SW 1271 (cell line): ENCODE measurements around the gene LAMA5.

Source experiments
- DNase-seq, 2 experiments: peaks; one replicate each; lab custom pipeline; 2025; lab: John Stamatoyannopoulos, UW

Gene LAMA5

DNA sequence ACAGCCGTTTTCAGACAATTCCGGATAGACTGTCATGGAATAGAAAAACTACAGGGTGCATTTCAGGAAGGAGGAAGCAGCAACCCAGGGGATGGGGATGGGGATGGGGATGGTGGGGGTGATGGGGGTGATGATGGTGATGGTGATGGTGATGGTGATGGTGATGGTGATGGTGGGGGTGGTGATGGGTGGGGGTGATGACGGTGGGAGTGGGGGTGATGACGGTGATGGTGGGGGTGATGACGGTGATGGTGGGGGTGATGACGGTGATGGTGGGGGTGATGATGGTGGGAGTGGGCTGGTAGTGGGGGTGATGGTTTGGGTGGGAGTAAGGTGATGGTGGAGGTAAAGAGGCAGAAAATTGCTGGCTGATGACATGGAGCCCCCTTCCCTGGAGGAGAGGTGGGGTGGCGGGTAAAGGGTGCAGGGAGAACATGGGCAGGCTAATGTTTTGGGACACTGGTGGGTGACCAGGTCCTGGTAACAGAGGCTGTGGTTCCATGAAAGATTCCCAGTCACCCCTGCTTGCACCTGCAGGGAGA, 17.5 kb downstream of the LAMA5 start:
- DNase-seq: no peak

DNA sequence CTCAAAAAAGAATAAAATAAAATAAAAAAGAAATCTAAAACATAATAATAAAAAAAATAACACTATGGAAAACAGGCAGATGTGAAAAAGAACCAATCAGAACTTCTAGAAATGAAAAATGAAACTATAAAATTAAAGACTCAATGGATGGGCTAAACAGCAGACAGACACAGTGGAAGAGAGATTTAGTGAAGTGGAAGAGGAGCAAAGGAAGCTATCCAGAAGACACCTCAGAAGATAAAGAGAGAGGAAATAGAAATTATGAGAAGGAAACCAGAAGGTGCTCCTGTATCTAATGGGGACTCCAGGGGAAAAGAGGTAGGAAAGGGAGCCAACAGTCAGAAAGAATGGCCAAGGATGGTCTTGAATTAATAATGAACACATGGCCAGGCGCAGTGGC, 18.5 kb downstream of the LAMA5 start:
- DNase-seq: no peak

DNA sequence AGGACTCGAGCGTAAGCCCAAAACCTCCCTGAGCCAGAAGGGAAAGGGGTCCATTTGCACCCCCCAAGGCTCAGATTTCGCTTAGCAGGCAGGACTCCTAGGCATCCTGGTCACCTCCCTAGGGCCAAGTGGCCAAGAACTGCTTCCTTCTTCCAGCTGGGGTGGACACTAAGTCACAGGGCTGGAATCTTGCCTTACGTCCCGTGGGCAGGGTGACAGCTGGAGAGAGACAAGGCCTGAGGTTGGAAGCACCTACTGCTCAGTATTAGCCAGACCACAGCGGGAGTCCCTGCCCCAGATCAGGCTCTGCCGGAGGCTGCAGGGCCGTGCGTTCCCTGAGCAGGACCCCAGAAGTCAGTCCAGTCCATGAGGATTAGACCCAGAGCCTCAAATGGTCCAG, 19.7 kb downstream of the LAMA5 start:
- no peak for DNase-seq

DNA sequence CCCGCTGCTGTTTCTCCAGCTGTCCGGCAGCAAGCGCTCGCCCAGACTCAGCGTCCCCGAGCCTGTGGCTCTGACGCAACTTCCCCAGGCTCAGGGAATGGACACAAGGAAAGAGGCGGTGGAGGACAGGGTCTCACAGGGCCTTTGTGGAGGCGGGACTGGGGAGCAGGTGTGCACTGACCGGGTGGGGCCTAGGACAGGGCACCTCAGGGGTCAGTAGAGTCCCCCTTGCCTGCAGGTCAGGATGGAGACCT, 20.0 kb downstream of the LAMA5 start:
- no peak for DNase-seq

DNA sequence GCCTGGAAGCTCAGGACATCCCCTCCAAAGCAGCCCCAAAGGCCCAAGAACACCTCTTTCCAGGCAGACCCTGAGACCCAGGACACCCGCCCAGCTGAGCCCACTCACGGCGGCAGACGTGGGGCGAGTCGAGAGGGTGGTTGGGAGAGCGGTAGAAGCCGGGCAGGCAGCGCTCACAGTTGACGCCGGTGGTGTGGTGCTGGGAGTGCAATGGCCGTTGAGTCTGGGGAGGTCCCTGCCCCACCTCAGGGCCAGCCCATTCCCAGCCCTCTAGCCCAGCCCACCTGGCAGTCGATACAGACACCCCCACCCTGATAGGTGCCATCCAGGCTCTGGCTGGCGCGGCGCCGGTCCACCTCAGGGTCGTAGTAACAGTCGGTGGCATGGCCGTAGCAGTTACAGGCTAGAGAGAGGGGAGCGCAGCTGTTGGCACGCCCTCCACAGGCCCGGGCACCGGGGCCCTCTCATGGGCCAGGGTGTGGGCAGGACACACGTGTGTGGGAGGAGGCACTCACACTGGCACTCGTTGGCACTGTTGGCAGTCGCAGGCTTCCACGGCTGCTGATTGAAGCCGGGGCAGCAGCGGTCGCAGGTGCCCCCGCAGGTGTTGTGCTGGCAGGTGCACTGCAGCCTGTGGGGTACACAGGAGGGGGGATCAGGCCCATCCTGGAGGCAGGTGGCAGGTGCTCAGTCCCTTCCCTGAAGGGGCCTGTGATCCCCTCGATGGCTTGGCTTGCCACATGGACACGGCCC, 20.5 kb downstream of the LAMA5 start:
- DNase-seq: no peak

DNA sequence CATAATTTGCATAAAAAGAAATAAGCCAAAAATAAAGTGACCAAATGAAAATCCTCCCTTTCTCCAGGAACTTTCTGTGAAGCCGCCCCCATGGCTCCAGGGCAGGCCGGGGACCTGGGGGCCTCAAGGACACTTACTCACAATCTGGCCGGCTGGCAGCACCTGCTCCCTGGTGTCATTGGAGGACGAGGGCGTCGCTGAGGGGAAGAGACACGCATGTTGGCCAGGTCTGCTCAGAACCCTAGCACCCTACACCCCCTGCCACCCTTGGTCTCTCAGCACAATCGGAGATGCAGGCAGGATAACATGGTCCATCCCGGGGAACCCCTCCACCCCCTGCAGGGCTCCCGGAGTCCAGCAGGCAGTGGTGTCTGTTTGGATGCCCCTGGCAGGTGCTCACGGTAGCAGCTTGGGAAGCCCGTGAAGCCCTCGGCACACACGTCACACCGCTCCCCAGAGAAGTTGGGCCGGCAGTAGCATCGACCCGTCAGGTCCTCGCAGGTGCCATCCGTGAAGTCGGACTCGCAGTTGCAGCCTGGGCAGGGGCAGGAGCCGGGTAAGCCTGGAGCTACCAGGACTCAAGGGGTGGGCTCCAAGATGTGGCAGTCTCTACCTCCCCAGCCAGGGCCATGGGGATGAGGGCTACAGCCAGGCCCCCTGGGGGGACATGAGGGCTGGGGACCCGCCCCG, 21.3 kb downstream of the LAMA5 start:
- no peak for DNase-seq

DNA sequence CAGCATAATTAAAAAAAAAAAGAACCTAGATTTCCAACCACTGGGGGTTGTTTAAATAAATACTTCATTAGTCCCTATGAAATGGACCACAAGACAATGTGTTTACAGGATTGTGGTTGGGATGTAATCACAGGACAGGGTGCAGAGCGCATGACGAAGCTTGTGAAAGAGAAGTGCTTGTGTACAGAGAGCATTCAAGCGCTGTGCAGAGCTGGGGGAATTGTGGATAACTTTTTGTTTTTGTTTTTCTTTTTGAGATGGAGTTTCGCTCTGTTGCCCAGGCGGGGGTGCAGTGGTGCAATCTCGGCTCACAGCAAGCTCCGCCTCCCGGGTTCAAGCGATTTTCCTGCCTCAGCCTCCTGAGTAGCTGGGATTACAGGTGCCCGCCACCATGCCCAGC, 22.3 kb downstream of the LAMA5 start:
- no peak for DNase-seq

DNA sequence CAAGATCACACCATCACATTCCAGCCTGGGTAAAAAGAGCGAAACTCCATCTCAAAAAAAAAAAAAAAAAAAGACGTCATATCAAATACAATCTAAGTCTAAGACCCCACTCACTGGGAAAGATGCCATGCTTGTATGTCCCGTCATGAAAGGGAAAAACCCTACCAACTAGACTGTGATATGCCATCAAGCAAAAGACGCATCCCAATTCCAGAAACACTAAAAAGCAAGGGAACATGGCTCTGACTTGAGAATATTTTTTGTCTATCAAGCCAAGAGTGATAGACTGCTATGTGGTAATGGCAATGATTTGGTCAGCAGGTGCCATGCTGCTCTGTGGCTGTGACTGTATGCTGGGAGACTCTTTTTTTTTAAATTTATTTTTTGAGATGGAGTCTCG, 23.0 kb downstream of the LAMA5 start:
- no peak for DNase-seq

DNA sequence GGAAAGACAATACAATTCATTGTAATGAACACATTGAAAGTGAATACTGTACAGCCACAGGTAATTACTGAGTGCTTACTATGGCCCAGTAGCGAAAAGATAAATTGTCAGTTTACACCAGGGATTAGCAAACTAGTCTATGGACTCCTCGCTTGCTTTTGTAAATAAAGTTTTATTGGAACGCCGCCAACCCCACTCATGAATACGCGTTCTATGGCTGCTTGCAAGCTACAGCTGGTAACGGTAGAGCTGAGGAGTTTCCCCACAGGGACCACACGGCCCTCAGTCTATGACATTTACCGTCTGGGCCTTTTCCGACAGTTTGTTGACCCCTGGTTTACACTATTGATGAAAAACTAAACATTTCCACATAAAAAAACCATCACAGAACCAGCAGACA, 24.2 kb downstream of the LAMA5 start:
- DNase-seq: no peak

DNA sequence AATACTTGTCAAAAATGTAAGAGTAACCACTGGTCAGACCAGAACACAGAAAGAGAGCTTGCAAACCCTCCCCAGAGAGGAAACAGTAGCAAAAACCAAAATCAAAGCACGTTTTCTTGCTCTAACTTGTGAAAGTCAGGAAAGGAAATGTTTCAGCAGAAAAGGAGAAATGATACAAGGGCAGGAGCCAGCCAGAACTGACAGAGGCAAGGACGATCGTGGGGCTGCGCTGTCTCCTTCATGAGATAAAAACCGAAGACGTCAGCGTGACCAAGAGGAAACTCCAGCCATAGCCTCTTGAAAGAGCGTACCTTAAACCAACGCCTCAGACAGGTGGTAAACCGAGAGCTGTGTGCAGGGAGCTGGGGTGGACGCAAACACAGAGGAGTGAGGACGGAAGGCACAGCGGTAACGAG, 27.5 kb downstream of the LAMA5 start:
- DNase-seq: no peak

DNA sequence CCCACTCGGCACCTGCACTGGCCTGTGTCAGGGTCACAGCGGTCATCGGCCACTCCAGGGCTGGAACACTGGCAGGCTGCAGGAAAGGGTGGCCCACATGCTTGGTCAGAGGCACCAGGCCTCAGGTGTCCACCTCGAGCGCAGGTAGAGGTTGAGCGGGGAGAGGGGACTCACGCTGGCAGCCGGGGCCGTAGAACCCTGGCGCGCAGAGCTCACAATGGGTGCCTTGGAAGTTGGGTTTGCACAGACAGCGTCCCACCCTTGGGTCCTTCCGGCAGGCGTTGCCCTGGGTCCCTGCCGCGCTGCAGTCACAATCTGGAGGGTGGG, 28.9 kb downstream of the LAMA5 start:
- no peak for DNase-seq

DNA sequence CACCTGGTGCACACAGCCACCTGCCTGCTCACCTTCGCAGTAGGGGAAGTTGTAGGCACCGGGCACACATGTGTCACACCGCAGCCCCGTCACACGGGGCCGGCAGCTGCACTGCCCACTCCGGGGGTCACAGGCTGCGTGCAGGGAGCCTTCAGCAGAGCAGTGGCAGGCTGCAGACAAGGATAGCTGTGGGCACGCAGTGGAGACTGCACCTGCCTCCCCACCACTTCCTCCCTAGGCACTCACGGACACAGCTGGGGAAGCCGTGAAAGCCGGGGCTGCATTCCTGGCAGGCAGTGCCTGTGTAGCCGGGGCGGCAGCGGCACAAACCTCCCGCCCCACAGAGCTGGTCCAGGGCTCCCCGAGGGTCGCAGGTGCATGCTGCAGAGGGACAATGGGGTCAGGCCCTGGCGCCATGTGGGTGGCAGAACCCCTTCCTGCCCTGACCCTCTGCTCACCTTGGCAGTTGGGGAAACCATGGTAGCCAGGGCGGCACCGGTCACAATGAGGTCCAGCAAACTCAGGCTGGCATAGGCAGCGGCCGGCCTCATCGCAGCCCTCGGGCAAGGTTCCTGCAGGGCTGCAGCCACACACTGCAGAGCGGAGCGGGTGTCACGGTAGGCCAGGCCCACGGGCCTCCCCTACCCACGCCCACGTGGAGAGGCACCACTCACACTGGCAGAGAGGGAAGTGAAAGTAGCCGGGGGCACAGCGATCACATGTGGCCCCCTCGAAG, 29.4 kb downstream of the LAMA5 start:
- DNase-seq: no peak

DNA sequence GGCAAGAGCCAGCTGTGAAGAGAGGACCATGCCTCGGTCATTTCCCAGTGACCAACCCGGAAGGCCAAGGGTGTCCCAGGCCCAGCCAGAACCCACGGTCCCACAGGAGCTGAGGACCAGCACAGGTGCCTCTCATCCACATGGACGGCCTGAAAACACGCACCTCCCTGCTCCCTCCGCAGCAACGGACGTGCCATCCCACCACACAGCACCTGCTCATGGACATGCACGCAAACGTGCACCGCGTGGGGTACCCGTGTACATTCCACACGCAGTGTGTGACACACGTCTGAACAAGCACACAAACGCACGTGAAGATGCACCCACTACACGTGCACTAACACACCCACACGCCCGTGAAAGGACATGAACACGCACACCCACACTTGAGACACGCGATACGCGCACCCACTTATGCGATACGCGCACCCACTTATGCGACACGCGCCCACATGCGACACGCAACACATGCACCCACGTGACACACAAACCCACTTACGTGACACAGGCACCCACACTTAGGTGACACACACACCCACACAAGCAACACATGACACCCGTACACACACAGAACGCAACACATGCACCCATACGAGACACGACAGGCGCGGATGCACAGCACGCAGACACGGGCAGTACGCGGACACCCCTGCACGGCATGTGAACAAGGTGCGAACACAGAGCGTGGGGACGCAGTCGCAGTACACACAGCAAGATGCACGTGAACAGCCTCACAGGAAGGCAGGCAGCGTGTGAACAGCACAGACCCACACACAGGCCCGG, 30.1 kb downstream of the LAMA5 start:
- no peak for DNase-seq

DNA sequence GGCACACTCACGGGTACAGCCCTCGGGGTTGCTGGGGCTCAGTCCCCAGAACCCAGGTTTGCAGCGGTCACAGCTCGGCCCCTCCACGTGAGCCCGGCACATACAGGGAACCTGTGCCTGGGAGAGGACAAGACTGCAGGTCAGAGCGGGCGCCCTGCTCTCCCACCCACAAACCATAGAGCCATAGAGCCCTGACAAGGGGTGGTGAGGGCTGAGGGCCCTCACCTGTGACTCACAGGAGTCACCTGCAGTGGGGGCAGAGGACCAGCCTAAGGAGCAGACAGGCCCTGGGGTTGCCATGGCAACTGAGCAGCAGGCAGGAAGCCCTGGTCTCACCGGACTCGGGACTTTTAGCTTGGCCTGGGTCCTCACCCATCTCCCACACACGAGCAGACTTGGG, 30.8 kb downstream of the LAMA5 start:
- DNase-seq: no peak

DNA sequence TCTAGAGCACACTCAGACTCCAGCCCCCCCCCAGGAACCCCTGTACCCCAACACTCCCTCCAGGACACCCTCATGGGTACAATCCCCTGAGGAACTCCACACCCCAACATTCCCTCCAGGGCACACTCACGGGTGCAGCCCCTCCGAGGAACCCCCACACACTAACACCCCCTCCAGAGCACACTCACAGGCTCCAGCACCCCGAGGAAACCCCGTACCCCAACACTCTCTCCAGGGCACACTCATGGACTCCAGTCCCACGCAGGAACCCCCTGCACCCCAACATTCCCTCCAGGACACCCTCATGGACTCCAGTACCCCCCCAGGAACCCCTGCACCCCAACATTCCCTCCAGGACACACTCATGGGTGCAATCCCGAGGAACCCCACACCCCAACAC, 31.6 kb downstream of the LAMA5 start:
- DNase-seq: no peak

DNA sequence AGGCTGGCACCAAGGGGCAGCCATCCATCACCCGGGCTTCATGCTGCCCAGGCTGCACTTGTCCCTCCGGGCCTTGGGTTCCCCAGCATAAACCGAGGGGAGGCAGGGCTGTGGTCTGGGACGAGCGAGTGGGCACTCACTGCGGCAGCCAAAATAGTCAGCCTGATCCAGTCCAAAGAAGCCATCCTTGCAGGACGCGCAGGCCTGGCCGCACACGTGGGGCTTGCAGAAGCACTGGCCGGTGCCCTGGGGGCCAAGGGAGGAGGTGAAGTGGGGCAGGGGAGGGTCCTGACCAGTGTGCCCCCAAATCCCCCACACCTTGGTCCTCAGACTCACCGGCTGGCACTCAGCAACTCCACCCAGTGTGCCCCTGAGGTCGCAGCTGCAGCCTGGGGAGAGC, 32.2 kb downstream of the LAMA5 start:
- DNase-seq: no peak

DNA sequence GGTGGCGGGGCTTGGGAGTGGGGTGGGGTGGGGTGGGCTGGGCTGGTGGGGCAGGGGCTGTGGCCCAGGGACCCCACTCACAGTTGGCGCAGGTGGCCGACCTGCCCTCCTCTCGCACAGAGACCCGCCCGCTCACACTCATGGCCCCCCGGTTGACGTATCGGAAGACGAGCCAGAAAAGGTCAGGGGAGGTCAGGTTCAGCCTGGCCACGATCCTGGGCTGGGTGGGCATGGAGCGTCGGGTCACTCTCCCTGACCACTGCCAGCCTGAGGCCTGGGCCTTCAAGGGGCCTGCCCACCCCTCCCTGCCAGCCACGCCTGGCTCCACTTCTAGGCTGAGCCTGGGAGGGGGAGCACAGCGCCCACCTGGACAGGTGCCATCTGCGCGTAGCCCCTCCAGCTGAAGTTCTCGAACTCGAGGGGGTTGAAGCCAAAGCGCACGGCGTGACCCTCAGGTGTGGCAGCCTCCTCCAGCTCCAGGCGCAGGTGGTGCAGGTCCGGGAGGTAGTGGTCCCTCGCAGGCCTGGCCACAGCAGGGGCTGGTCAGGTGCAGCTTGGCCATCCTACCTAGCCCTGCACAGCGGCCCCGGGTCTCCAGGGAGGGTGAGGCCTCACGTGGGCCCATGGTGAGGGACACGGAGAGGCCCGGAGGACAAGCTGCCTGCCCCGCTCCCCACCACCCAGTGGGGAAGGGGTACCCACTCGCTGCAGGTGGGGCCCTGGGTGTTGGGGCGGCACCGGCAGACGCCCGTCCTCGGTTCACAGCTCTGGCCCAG, 33.1 kb downstream of the LAMA5 start:
- DNase-seq: no peak

DNA sequence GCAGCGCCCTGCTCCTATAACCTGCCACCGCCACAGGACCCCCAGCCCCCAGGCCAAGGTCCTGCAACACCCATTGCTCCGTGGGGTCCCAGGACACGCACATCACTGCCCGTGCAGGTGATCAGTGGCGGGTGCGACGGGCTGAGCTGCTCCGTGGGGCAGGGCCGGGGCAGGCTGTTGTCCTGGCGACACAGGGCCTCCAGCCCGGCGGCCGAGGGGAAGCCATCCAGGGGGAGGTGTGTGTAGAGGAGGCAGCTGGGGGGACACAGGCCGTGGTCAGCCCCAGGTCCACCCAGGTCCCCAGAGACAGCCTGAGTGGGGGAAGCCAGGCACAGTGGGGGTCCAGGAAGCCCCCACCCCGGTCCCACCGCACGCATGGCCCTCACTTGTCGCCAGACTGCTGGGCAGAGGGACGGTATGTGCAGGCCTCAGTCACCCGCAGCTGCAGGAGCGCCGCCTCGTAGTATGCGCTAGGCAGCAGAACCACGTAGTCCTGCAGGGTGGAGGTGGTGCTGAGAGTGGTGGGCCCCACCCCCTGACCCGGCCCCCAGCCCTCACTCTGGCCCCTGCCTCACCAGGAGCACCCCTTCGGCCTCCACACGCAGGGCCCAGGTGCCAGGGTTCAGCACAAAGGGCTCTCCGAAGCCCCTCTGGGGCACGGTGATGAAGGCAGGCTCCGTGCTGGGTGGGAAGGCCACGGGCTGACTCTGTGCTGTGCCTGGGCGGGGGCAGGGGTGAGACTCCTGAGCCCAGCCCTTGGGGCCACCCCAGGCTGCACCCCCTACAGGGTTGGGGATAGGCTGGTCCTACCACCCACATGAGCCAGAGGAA, 33.9 kb downstream of the LAMA5 start:
- no peak for DNase-seq

DNA sequence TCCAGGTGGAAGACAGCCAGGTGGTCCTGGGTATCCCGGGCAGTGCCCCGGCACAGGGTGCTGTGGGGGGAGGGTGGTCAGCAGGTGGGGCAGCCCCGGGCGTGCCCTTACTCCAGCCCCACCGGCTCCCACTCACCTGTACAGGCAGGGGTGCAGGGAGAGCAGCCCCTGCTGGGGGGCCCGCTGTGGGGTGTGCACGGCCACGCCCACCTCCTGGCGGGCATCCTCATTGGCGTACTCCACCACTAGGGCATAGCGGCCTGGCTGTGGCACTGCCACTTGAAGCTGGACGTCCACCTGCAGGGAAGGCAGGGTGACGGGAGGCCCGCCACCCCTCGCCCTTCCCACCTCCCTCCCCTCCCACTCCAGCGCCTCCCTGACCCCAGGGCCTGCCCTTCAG, 34.7 kb downstream of the LAMA5 start:
- DNase-seq: no peak

DNA sequence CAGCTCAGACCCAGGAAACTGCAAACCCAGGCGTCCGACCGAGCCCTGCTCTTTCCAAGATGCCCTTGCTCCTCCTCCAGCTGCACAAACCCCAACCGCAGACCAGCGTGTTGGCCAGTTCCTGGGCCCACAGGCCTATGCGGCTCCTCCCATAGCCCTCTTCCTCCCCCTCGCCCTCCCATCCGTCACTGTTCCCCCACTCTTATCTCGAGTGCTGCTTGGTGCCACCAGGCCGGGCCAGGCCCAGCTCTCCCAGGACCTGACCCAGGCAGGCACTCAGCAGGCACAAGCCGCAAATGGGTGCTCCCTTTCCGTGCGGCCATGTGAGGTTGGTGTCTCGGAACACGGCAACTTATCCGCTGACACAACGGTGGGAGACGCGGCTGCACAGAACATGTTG, 35.8 kb downstream of the LAMA5 start:
- no peak for DNase-seq
